AG10803 (cell line): ENCODE measurements around the gene CTLA4.

Experiments used
- DNase-seq: peaks from one replicate; pipeline ENCODE4 v3.0.0; 2010; ENCODE audit warnings: low read depth
- H3K4me3 ChIP-seq: 2 replicates; pipeline ENCODE4 v1.5.1; 2011; ENCODE audit warnings: mild to moderate bottlenecking, low read length, control low read depth
- TF ChIP-seq, protein P1 (sequence below): conservative IDR thresholded peaks from 2 replicates; pipeline ENCODE4 v1.5.1; 2011; ENCODE audit warnings: mild to moderate bottlenecking, low read length, control low read depth, inconsistent platforms

The CTLA4 gene

DNA sequence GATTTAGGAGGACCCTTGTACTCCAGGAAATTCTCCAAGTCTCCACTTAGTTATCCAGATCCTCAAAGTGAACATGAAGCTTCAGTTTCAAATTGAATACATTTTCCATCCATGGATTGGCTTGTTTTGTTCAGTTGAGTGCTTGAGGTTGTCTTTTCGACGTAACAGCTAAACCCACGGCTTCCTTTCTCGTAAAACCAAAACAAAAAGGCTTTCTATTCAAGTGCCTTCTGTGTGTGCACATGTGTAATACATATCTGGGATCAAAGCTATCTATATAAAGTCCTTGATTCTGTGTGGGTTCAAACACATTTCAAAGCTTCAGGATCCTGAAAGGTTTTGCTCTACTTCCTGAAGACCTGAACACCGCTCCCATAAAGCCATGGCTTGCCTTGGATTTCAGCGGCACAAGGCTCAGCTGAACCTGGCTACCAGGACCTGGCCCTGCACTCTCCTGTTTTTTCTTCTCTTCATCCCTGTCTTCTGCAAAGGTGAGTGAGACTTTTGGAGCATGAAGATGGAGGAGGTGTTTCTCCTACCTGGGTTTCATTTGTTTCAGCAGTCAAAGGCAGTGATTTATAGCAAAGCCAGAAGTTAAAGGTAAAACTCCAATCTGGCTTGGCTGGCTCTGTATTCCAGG is at the start of gene CTLA4:
TSS of gene CTLA4 (plus strand) at position 211 of the 640 bp plus-strand sequence. CDS start at position 383, 172 bp downstream.
- H3K4me3 ChIP-seq, result no peak within 1 kb of the TSS
- DNase-seq, result no peak
- TF ChIP-seq, protein P1, sequence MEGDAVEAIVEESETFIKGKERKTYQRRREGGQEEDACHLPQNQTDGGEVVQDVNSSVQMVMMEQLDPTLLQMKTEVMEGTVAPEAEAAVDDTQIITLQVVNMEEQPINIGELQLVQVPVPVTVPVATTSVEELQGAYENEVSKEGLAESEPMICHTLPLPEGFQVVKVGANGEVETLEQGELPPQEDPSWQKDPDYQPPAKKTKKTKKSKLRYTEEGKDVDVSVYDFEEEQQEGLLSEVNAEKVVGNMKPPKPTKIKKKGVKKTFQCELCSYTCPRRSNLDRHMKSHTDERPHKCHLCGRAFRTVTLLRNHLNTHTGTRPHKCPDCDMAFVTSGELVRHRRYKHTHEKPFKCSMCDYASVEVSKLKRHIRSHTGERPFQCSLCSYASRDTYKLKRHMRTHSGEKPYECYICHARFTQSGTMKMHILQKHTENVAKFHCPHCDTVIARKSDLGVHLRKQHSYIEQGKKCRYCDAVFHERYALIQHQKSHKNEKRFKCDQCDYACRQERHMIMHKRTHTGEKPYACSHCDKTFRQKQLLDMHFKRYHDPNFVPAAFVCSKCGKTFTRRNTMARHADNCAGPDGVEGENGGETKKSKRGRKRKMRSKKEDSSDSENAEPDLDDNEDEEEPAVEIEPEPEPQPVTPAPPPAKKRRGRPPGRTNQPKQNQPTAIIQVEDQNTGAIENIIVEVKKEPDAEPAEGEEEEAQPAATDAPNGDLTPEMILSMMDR, result no peak

DNA sequence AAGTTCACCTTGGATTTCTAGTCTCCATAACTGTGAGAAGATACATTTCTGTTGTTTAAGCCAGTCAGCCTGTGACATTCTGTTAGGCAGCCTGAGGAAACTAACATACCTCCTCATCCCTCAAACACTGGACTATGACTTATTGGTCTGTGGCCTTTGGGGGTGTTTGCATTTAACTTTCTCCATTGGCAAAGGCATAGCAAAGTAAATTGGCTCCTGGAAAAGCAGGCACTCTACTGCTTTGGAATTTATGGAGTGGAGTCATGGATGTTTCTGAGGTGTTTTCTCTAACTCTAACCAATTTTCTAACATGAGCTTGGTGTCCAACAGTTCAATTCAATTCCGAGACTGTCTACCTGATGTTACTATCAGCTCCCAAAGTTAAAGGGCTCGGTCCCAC is 48.9 kb upstream of the CTLA4 start:
- TF ChIP-seq, protein P1, result no peak
- DNase-seq, result no peak
- H3K4me3 ChIP-seq, result no peak overlapping the region

DNA sequence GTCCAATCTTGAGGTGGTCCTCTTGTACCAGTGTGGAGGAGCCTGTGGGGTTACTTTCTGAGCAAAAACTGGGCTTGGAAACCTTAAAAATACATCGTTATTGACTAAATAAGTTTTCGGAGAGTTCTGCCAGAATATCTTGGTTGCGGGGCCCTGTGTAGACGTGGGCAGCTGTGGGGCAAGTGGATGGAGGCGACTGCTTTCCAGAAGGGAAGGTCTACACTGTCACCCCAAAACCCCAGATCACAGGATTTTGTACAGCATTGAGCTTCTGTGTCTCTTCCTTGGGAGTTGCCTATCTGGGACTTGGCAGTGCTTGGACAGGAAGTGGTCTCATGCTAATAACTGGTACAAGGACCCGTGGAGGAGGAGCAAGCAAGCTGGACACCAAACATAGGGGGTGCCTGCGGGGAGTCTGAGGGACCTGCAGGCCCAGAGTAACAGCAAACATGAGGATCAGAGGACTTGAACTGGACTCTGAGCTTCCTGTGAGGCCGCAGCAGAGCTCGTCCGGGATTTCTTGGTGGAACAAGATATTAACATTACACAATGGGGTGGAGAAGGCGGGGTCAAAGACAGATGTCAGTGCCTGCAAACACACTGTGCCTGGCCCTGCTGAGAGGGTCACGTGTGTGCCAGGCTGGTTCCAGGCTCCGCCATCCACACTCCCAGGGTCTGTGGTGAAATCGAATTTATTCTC is 48.0 kb upstream of the CTLA4 start:
- DNase-seq, result peak; percentile 36
- TF ChIP-seq, protein P1, result no peak
- no peak overlapping the region for H3K4me3 ChIP-seq

DNA sequence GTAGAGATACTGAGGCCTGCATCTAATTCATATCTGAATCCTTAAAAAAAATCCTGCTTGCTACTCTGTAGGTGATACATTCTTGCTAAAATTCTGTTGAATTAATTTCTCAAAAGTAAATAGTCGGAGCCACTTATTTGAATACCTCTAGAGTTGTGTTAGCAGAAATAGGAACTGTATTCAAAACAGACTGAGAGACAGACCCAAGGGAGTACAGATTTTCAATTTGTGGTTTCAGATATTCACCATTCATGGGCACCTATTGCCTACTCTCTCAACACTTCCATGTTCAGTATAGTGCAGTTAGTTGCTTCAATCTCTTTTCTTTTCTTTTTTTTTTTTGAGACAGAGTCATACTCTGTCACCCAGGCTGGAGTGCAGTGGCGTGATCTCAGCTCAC is 46.6 kb upstream of the CTLA4 start:
- H3K4me3 ChIP-seq, result no peak overlapping the region
- no peak for DNase-seq
- TF ChIP-seq, protein P1, result no peak

DNA sequence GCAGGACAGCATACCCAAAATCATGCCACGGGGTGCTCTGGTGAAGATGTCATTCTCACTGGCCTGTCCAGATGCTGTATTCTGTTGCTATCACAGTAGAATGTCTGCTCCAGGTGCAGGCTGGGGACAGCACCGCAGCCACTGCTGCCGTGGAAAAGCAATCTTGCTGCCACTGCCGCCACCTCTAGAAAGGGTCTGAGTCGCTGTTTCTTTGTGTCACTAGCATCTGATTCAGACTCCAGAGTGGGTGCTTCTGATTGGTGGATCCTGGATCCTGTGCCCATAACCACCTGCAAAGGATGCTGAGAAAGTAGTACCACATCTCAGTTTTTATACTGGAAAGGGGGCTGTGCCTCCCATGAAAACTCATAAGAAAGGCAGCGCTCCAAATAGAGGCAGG is 45.3 kb upstream of the CTLA4 start:
- no peak overlapping the region for H3K4me3 ChIP-seq
- TF ChIP-seq, protein P1, result no peak
- no peak for DNase-seq

DNA sequence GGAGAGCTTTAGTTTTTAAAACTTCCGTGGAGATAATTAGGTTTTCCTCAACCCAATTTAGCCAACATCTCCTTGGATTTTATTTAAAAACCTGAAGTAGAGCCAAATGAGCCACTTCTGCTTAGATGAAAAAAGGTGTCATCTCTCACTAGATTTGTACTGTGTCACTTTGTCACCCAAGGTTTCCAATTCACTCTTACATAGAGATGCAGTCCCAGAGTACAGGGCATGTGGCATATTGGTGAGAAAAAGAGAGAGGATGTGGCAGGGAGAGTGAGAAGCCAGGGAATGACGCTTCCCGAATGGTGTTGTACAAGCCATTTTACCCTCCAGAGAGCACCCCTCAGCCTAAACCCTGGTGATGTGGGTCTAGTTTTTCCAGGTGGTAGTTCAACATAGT is 44.4 kb upstream of the CTLA4 start:
- no peak overlapping the region for H3K4me3 ChIP-seq
- no peak for DNase-seq
- TF ChIP-seq, protein P1, result no peak

DNA sequence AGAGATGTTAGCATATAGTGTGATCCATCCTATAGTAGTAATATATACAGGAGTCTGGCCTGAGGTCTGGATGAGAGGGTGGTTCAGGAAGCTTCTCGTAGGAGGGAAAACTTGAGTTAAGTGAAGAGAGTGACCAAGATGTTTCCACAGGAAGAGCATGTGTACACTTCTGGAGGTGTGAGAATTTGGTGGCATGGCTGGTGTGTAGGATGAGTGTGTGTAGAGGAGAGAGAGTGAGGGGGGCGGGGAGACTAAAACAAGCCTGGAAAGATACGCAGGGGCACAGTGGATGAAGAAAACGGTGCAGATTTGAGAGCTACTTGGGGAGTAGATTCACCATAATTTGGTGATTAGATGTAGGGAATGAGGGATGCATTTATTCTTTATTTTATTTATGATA is 43.5 kb upstream of the CTLA4 start:
- TF ChIP-seq, protein P1, result no peak
- no peak for DNase-seq

More for the DNA sequence above, 43.5 kb upstream of the CTLA4 start:
- H3K4me3 ChIP-seq, result no peak overlapping the region
